Measurements from ENCODE around the gene COL9A3.
"Not testable (repeated sequence)": the region's sequence is repeated elsewhere in the genome, so short reads cannot be mapped to it uniquely, and the experiment has no call there.

The COL9A3 gene

DNA sequence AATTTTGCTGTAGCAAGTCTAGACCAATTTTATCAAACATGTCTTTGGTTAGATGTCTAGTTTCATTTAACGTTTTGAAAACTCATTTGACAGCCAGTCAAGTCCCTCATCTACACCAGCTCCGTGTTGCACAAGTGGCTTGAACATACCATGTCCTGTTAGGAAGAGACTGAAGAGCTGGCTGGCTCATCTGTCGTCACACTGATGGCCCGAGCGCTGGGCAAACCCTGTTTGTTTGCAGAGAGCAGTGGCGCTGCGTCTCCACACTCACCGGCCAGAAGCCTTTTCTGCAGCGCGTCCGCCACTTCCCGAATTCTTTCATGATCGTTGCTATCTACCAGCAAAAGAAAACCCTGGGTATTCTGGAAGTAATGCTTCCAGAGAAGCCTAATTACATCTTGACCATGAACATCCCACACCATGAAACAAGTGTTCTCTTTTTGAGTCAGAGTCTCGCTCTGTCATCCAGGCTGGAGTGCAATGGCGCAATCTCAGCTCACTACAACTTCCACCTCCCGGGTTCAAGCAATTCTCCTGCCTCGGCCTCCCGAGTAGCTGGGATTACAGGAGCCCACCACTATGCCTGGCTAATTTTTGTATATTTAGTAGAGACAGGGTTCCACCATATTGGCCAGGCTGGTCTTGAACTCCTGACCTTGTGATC is 55.5 kb downstream of the COL9A3 start:
- Histone ChIP-seq H3K27me3 (ENCODE audit: control insufficient read depth in 1 of 2, insufficient read depth in 2 of 2, low read length in 2 of 2) (no peaks in the 10 kb centered on the region), H3K9me3 (ENCODE audit: control insufficient read depth in 2 of 2, low read length in 2 of 2) (peaks cover 0 to 3% of the 10 kb centered on the region in 2 donors), H3K4me3 (ENCODE audit: low read length in 2 of 2) (no peak overlapping the region), H3K36me3 (ENCODE audit: control insufficient read depth in 2 of 2, insufficient read depth in 2 of 2, low read length in 2 of 2) (no peaks in the 10 kb centered on the region), H3K4me1 (ENCODE audit: control insufficient read depth, insufficient read depth, low read length) (peaks cover 20% of the 10 kb centered on the region), H3K9ac (ENCODE audit: low read length in 2 of 2) (no peak overlapping the region), H3K27ac (ENCODE audit: low read length) (no peak overlapping the region)

DNA sequence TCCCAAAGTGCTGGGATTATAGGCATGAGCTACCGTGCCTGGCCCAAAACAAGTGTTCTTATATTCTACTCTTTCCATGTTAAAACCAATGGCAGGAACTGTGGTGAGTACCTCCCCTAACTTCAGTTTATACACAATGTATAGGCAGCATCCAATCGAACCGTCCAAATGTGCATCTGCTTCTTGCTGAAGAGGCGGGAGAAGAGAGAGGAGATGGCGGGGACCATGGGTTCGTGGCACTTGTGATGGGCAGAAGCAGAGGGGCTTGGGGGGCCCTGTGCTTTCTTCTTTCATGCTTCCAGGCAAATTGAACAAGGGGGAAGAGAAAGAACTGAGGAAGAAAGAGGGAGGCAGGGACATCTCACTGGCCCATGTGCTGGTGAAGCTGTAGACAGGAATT is 56.0 kb downstream of the COL9A3 start:
- H3K27me3 ChIP-seq (ENCODE audit: control insufficient read depth in 1 of 2, insufficient read depth in 2 of 2, low read length in 2 of 2), result no peaks in the 10 kb centered on the region
- no peak overlapping the region for H3K9ac ChIP-seq (ENCODE audit: low read length in 2 of 2)
- peaks cover 0 to 3% of the 10 kb centered on the region in 2 donors for H3K9me3 ChIP-seq (ENCODE audit: control insufficient read depth in 2 of 2, low read length in 2 of 2)
- H3K4me3 ChIP-seq (ENCODE audit: low read length in 2 of 2), result no peak overlapping the region
- no peaks in the 10 kb centered on the region for H3K36me3 ChIP-seq (ENCODE audit: control insufficient read depth in 2 of 2, insufficient read depth in 2 of 2, low read length in 2 of 2)
- peaks cover 22% of the 10 kb centered on the region for H3K4me1 ChIP-seq (ENCODE audit: control insufficient read depth, insufficient read depth, low read length)
- no peak overlapping the region for H3K27ac ChIP-seq (ENCODE audit: low read length)

DNA sequence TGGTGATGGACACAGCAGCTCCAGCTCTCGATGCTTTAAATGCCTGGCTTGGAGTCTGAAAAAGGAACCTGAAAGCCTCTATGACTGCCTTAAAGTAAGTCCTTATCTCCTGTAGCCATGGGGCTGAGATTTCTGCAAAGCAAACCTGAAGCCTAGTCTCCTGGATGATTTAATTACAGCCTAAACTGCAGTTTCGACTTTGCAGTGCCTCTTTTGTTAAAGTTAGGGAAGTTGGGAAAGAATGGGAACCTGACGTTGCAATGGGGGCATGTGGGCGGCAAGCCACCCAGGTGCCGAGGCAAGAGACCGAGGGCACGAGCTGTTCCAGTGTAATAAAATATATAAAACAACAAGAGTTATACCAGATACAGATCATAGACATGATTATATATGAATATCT is 56.4 kb downstream of the COL9A3 start:
- Histone ChIP-seq H3K27ac (ENCODE audit: low read length) (no peak overlapping the region), H3K9me3 (ENCODE audit: control insufficient read depth in 2 of 2, low read length in 2 of 2) (peaks cover 0 to 3% of the 10 kb centered on the region in 2 donors), H3K9ac (ENCODE audit: low read length in 2 of 2) (no peak overlapping the region), H3K4me1 (ENCODE audit: control insufficient read depth, insufficient read depth, low read length) (peaks cover 22% of the 10 kb centered on the region), H3K27me3 (ENCODE audit: control insufficient read depth in 1 of 2, insufficient read depth in 2 of 2, low read length in 2 of 2) (no peaks in the 10 kb centered on the region), H3K36me3 (ENCODE audit: control insufficient read depth in 2 of 2, insufficient read depth in 2 of 2, low read length in 2 of 2) (no peaks in the 10 kb centered on the region), H3K4me3 (ENCODE audit: low read length in 2 of 2) (no peak overlapping the region)

DNA sequence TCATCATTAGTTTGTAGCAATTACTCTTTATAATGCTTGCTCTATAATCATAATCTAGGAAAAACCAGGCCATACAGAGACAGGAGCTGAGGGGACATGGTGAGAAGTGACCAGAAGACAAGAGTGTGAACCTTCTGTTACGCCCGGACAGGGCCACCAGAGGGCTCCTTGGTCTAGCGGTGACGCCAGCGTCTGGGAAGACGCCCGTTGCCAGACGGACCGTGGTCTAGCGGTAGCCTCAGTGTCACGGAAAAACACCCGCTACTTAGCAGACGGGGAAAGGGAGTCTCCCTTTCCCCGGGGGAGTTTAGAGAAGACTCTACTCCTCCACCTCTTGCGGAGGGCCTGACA is 56.8 kb downstream of the COL9A3 start:
- not testable (repeated sequence) for H3K27ac ChIP-seq (ENCODE audit: low read length)
- peaks cover 22% of the 10 kb centered on the region for H3K4me1 ChIP-seq (ENCODE audit: control insufficient read depth, insufficient read depth, low read length)

DNA sequence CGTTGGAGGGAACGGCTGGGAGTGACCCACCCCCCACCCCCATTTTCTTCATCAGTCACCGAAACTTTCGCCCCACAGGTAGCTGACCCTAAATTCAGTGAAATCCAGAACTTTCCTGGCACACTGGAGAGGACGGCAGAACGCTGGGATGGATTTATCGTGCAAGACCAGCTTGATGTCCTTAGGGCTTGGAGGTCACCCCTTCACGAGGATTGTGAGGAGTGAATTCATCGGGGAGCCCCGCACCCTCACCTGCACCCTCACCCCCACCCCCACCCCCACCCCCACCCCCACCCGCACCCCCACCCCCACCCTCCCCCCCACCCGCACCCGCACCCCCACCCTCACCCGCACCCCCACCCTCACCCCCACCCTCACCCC is 58.1 kb downstream of the COL9A3 start:
- peaks cover 22% of the 10 kb centered on the region for H3K4me1 ChIP-seq (ENCODE audit: control insufficient read depth, insufficient read depth, low read length)
- no peak overlapping the region for H3K9ac ChIP-seq (ENCODE audit: low read length in 2 of 2)
- H3K27me3 ChIP-seq (ENCODE audit: control insufficient read depth in 1 of 2, insufficient read depth in 2 of 2, low read length in 2 of 2), result no peaks in the 10 kb centered on the region
- no peak overlapping the region for H3K4me3 ChIP-seq (ENCODE audit: low read length in 2 of 2)
- H3K36me3 ChIP-seq (ENCODE audit: control insufficient read depth in 2 of 2, insufficient read depth in 2 of 2, low read length in 2 of 2), result no peaks in the 10 kb centered on the region
- peaks cover 0 to 2% of the 10 kb centered on the region in 2 donors for H3K9me3 ChIP-seq (ENCODE audit: control insufficient read depth in 2 of 2, low read length in 2 of 2)
- H3K27ac ChIP-seq (ENCODE audit: low read length), result no peak overlapping the region

More for the DNA sequence above, 56.8 kb downstream of the COL9A3 start:
- not testable (repeated sequence) for H3K9me3 ChIP-seq (ENCODE audit: control insufficient read depth in 2 of 2, low read length in 2 of 2); H3K4me3 ChIP-seq (ENCODE audit: low read length in 2 of 2); H3K36me3 ChIP-seq (ENCODE audit: control insufficient read depth in 2 of 2, insufficient read depth in 2 of 2, low read length in 2 of 2); H3K27me3 ChIP-seq (ENCODE audit: control insufficient read depth in 1 of 2, insufficient read depth in 2 of 2, low read length in 2 of 2); H3K9ac ChIP-seq (ENCODE audit: low read length in 2 of 2)

DNA sequence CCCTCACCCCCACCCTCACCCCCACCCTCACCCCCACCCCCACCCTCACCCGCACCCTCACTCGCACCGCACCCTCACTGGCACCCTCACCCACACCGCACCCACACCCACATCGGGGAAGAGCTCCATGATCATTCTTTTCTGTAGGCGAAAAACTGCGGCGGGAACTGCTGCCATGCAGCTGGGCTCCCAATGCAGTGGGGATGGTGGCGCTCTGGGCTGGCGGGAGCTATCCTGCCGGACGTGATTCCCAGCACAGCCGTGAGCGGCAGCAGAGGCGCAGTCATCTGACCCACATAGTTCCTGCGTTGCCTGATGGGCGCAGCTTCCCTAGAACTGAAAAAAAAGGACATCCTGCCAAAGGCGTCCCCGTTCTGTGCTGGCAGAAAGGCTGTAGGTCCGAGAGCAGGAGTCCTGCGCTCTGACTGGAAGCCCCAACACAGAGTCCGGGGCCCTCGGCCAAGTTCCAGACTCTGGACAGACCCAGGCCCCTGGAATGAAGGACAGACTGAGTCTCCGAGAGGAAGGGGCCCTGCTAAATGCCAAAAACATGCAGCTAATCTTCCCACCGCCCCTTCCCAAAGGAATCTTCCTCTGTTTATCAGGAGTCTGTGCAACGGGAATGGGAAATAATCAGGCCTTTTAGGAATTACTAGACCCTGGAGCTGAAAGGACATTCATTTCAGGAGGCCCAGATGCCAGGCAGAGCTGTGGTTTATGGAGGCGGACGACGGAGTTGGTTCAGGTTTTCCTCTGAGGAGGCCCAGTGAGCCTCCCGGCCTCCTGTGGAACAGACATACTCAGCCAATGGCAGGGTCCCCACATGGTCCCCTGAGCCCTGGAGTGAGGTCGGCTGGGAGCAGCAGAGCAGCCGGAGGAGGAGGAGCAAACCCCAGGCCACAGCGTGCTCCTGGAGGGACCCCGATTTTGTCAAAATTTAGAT is 58.8 kb downstream of the COL9A3 start:
- Histone ChIP-seq H3K27ac (ENCODE audit: low read length) (peak overlapping the region; percentile 66), H3K9me3 (ENCODE audit: control insufficient read depth in 2 of 2, low read length in 2 of 2) (no peaks in the 10 kb centered on the region), H3K27me3 (ENCODE audit: control insufficient read depth in 1 of 2, insufficient read depth in 2 of 2, low read length in 2 of 2) (no peaks in the 10 kb centered on the region), H3K4me3 (ENCODE audit: low read length in 2 of 2) (peak overlapping the region; percentile 29 to 60), H3K9ac (ENCODE audit: low read length in 2 of 2) (peak overlapping the region in 1 of 2 donors; percentile 42), H3K4me1 (ENCODE audit: control insufficient read depth, insufficient read depth, low read length) (peaks cover 22% of the 10 kb centered on the region), H3K36me3 (ENCODE audit: control insufficient read depth in 2 of 2, insufficient read depth in 2 of 2, low read length in 2 of 2) (no peaks in the 10 kb centered on the region)

DNA sequence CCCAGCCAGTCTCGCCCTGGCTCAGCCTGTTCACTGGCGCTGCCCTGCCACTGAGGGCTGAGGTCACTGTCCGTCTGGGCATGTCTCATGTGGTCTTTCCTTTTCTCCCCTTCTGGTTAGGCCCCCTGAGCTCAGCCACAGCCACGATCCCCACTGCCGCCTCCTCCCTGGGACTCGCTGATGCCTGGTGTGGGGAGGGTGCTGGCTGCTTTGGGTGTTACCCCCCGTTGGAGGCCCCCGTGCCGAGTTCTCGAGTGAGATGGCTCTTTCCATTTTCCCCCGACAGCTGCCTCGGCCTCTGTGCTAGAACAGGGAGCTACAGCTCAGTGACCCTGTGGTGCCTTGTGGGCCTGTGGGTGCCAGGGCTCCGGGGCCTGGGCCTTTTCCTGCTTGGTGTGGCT is 59.7 kb downstream of the COL9A3 start:
- peak overlapping the region in 1 of 2 donors; percentile 2 for H3K9ac ChIP-seq (ENCODE audit: low read length in 2 of 2)
- H3K27ac ChIP-seq (ENCODE audit: low read length), result peak overlapping the region; percentile 66
- H3K36me3 ChIP-seq (ENCODE audit: control insufficient read depth in 2 of 2, insufficient read depth in 2 of 2, low read length in 2 of 2), result peaks cover 0 to 3% of the 10 kb centered on the region in 2 donors
- no peaks in the 10 kb centered on the region for H3K27me3 ChIP-seq (ENCODE audit: control insufficient read depth in 1 of 2, insufficient read depth in 2 of 2, low read length in 2 of 2)
- peak overlapping the region in 1 of 2 donors; percentile 40 for H3K4me3 ChIP-seq (ENCODE audit: low read length in 2 of 2)
- no peaks in the 10 kb centered on the region for H3K9me3 ChIP-seq (ENCODE audit: control insufficient read depth in 2 of 2, low read length in 2 of 2)
- H3K4me1 ChIP-seq (ENCODE audit: control insufficient read depth, insufficient read depth, low read length), result peaks cover 22% of the 10 kb centered on the region

DNA sequence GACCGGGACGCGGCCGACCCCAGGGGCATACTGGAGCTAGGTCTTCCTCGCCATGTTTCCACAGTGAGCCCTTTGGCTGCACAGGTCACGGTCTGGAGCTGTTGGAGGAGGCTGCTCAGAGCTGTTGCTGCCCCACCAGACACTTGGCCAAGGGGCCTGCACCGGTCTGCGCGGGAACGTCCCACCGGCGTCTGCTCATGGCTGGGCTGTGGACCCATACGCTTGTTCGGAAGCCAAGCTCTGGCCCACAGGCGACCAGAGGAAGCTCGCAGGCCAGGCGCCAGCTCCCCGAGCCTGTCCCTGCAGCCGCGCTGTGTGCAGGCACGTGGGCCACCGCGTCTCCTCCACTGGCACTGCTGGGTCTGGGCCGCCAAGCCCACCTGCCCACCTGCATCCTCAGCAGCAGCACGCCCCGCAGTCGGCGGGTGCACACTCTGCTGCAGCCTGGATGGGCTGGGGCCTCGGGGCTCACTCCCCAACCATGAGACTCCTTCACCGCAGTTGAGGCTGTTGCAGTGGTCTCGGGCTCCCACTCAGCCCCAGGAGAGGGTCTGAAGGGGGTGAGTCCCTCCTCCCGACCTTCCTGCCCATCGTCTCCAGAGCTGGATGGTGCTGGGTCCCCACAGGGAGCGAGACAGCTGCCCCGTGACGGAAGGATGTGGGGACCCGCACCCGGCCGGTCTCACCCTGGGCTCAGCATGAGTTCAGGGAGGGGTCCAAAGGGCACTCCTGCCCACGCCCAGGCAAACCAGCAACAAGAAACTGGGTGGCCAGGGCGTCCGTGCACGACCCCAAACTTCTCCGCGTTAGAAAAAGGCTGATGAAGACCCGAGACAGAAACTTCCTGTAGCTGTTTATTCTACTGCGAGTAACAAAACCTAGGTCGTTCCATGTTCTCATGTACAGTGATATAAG is 60.3 kb downstream of the COL9A3 start:
- H3K36me3 ChIP-seq (ENCODE audit: control insufficient read depth in 2 of 2, insufficient read depth in 2 of 2, low read length in 2 of 2), result peaks cover 0 to 5% of the 10 kb centered on the region in 2 donors
- H3K27ac ChIP-seq (ENCODE audit: low read length), result peak overlapping the region; percentile 66
- H3K4me3 ChIP-seq (ENCODE audit: low read length in 2 of 2), result peak overlapping the region in 1 of 2 donors; percentile 40
- no peaks in the 10 kb centered on the region for H3K27me3 ChIP-seq (ENCODE audit: control insufficient read depth in 1 of 2, insufficient read depth in 2 of 2, low read length in 2 of 2)
- no peak overlapping the region for H3K9ac ChIP-seq (ENCODE audit: low read length in 2 of 2)
- H3K4me1 ChIP-seq (ENCODE audit: control insufficient read depth, insufficient read depth, low read length), result peaks cover 22% of the 10 kb centered on the region
- no peaks in the 10 kb centered on the region for H3K9me3 ChIP-seq (ENCODE audit: control insufficient read depth in 2 of 2, low read length in 2 of 2)

DNA sequence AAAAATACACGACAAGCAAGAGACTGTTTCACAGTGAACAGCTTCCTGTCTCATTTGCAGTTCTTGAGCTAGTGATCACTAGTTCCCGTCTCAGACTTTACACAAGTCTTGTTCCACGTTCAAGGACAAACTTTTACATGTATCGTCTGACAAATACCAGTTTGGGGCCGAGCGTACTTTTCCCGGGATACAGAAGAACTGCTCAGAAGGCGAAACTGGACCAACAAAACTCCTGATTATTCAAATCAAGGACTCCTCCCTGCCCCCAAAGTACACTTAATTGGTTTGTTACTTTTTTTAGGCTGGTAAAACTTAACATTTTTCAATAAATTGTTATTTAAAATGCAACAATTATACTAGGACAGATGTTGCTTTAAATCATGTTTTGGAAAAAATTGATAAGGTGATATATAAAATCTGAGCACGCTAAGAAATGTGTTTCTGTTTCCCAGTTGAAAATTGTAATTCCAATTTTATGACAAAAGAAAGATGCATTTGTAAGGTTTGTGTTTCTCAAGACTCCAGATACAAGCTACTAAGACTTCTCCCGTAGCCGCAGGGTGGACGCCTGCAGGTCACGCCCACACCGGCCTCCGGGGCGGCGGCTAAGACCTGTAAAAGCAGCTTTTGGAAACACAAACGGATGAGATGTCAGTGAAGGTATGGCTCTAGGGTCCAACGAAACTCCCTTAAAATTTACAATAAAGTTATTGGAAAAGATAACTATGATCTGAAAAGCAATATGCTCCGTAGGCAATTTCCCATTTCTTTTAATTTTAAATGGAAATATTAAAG is 61.6 kb downstream of the COL9A3 start:
- Histone ChIP-seq H3K9ac (ENCODE audit: low read length in 2 of 2) (no peak overlapping the region), H3K9me3 (ENCODE audit: control insufficient read depth in 2 of 2, low read length in 2 of 2) (no peaks in the 10 kb centered on the region), H3K36me3 (ENCODE audit: control insufficient read depth in 2 of 2, insufficient read depth in 2 of 2, low read length in 2 of 2) (peaks cover 0 to 5% of the 10 kb centered on the region in 2 donors), H3K27me3 (ENCODE audit: control insufficient read depth in 1 of 2, insufficient read depth in 2 of 2, low read length in 2 of 2) (no peaks in the 10 kb centered on the region), H3K4me3 (ENCODE audit: low read length in 2 of 2) (no peak overlapping the region), H3K27ac (ENCODE audit: low read length) (no peak overlapping the region), H3K4me1 (ENCODE audit: control insufficient read depth, insufficient read depth, low read length) (peaks cover 22% of the 10 kb centered on the region)
